ENCODE measurements around the gene KIF6. TPM values are rescaled to one million over a fixed set of nuclear protein-coding genes. Genes with fewer than 3 reads are reported as not detected.

The KIF6 gene
- total and polyA plus RNA-seq, 2 of the 8 experiments (the other 6 are each of a cell fraction or from before 2014, with no cell fraction given) = 0.53 to 0.65 TPM

- Histone ChIP-seq H2AFZ (ENCODE audit: low read length) (no peak overlapping the region), H2BK20ac (ENCODE audit: low read length) (no peak overlapping the region), H2AK5ac (ENCODE audit: low read depth, low read length) (no peak overlapping the region), H4K5ac (ENCODE audit: insufficient read length, low read depth, low read length) (no peak overlapping the region), H4K91ac (replicated peaks; ENCODE audit: insufficient read length, low read length) (no peak overlapping the region), H3K36me3 (ENCODE audit: control insufficient read depth in 2 of 4, insufficient read depth in 4 of 4, low read length in 3 of 4) (no peaks in the 10 kb centered on the region), H3K4me1 (replicated peaks in 1 of 4; ENCODE audit: control insufficient read depth in 3 of 4, insufficient read depth in 4 of 4, low read length in 3 of 4) (peaks cover 0 to 3% (median under 1%) of the 10 kb centered on the region in 4 experiments; a peak in 2 of 7 replicates), H3K27me3 (replicated peaks in 1 of 4; ENCODE audit: control insufficient read depth in 3 of 4, extremely low read depth in 1 of 4, insufficient read depth in 3 of 4, low read length in 3 of 4) (no peaks in the 10 kb centered on the region; a peak in 1 of 7 replicates), H3K4me2 (ENCODE audit: insufficient read depth in 1 of 2, low read depth in 2 of 2, low read length in 2 of 2) (no peak overlapping the region), H3K23me2 (ENCODE audit: low read depth, low read length) (peaks cover 5% of the 10 kb centered on the region), H3K79me1 (ENCODE audit: low read depth, low read length) (no peaks in the 10 kb centered on the region), H2BK12ac (ENCODE audit: low read depth, low read length) (no peak overlapping the region), H2BK120ac (replicated peaks; ENCODE audit: low read depth, low read length) (no peak overlapping the region), H3K79me2 (ENCODE audit: control insufficient read depth in 1 of 2, insufficient read depth in 2 of 2, low read length in 2 of 2) (no peaks in the 10 kb centered on the region; a peak in 1 of 4 replicates), H3K27ac (ENCODE audit: low read depth, low read length) (no peak overlapping the region), H3K23ac (ENCODE audit: insufficient read length) (no peak overlapping the region), H3K9me3 (ENCODE audit: insufficient read depth in 2 of 2, low read depth in 1 of 2, low read length in 1 of 2) (no peaks in the 10 kb centered on the region), H3K4me3 (ENCODE audit: extremely low read depth in 1 of 4, insufficient read depth in 2 of 4, low read depth in 3 of 4, low read length in 4 of 4) (no peak overlapping the region), H3K14ac (ENCODE audit: insufficient read length) (no peak overlapping the region), H2BK5ac (ENCODE audit: low read depth, low read length) (no peak overlapping the region), H2BK15ac (ENCODE audit: low read length) (no peak overlapping the region), H3K56ac (replicated peaks; ENCODE audit: insufficient read length, low read depth, low read length) (no peak overlapping the region), H4K8ac (ENCODE audit: extremely low read depth, insufficient read depth, low read length) (no peak overlapping the region), H3K9ac (replicated peaks in 1 of 4; ENCODE audit: extremely low read depth in 1 of 4, low read depth in 3 of 4, low read length in 3 of 4) (no peak overlapping the region), H3K4ac (replicated peaks; ENCODE audit: insufficient read length, low read depth, low read length) (no peak overlapping the region), H3K18ac (ENCODE audit: extremely low read depth, low read length) (no peak overlapping the region), H4K20me1 (replicated peaks in 1 of 2; ENCODE audit: control insufficient read depth in 1 of 2, insufficient read depth in 2 of 2, low read length in 2 of 2) (peaks cover 0 to 3% of the 10 kb centered on the region in 2 experiments)
- WGBS, 2 experiments (ENCODE audit: extremely low coverage in 1 of 2, insufficient coverage in 1 of 2, insufficient read length in 1 of 2, insufficient replicate concordance in 2 of 2, low coverage in 1 of 2, low lambda C conversion rate in 2 of 2, missing lambda C conversion rate in 1 of 2) = 92% methylated on average over 5 of the region's 5 CpGs; no CpG with 5 or more reads in 1 of the 2 experiments
- CTCF ChIA-PET (ENCODE audit: partially characterized antibody) = interaction anchor here (0.5 to 5.1 kb wide), 8 partner anchors 8 to 514 kb away, joined by 3 to 58 read pairs (median 7); no protein-coding TSS in a partner anchor
- FAIRE-seq (no peak), DNase-seq (ENCODE audit: low read depth in 1 of 2, low spot score in 2 of 2) (no peak)
- POLR2A ChIA-PET (ENCODE audit: partially characterized antibody) = interaction anchor here (0.8 kb wide), 1 partner anchor 31 kb away, joined by 3 read pairs; no protein-coding TSS in a partner anchor
- TF ChIP-seq BACH1 (IDR thresholded peaks at IDR 0.05; ENCODE audit: low read length) = no peak
- no peak for TF ChIP-seq SAP30 (IDR thresholded peaks at IDR 0.05; ENCODE audit: insufficient read depth, insufficient replicate concordance, low read length)
- no peak for TF ChIP-seq SUZ12 (IDR thresholded peaks at IDR 0.05; ENCODE audit: low read length)
- no peak for TF ChIP-seq CBX5 (IDR thresholded peaks at IDR 0.05; ENCODE audit: low read depth, low read length)
- TF ChIP-seq EP300 (IDR thresholded peaks at IDR 0.05; ENCODE audit: borderline replicate concordance in 1 of 2, low read depth in 2 of 2, low read length in 2 of 2) = no peak
- TF ChIP-seq POLR2A (IDR thresholded peaks at IDR 0.05; ENCODE audit: control extremely low read depth in 1 of 2, low read depth in 2 of 2, low read length in 2 of 2) = no peak
- no peak for TF ChIP-seq ZNF274 (IDR thresholded peaks at IDR 0.05; ENCODE audit: borderline replicate concordance, extremely low read depth, low read length)
- no peak for TF ChIP-seq SIN3A (conservative IDR thresholded peaks at IDR 0.05 in 1 of 2, IDR thresholded peaks at IDR 0.05 in 1 of 2; ENCODE audit: low read depth in 1 of 2, low read length in 2 of 2)
- no peak for TF ChIP-seq TAF1 (IDR thresholded peaks at IDR 0.05; ENCODE audit: low read depth, low read length)
- no peak for TF ChIP-seq CTCF (IDR thresholded peaks at IDR 0.05; ENCODE audit: control extremely low read depth in 1 of 3, insufficient read depth in 1 of 3, low read depth in 1 of 3, low read length in 3 of 3)
- no peak for TF ChIP-seq ASH2L (IDR thresholded peaks at IDR 0.05; ENCODE audit: low read length)
These were observed 346.2 kb downstream of the KIF6 start for GRCh38 chr6:39378960-39379425.

Data from H1 (cell line).